Measurements from ENCODE around the gene PWWP2B.

The PWWP2B gene

DNA sequence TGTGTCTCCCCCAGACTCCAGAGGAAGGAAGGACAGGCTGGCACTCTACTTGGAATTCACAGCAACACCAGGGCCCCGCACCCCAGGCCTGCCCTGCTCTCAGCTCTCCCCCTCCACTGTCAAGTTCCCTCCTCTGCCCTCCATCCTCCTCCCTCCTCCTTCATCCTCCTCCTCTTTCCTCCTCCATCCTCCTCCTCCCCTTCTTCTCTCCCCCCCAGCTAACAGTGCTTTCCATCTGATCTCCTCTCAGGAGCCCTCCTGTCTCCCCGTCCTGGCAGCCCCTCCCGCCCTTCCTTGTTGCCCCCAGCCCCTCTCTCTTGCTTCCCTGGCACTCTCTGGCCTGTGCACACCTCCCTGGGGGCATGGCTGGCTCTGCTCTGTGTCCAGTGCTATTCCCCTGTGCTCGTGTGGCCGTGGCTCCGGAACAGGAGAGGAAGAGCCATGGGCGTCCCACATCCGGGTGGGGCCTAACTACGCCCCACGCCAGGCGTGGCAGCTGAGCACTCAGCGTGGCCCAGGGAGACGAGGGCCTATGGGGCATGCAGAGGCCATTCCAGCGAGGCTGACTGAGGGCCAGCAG lies 64.2 kb downstream of the PWWP2B start:
- no peak for DNase-seq

DNA sequence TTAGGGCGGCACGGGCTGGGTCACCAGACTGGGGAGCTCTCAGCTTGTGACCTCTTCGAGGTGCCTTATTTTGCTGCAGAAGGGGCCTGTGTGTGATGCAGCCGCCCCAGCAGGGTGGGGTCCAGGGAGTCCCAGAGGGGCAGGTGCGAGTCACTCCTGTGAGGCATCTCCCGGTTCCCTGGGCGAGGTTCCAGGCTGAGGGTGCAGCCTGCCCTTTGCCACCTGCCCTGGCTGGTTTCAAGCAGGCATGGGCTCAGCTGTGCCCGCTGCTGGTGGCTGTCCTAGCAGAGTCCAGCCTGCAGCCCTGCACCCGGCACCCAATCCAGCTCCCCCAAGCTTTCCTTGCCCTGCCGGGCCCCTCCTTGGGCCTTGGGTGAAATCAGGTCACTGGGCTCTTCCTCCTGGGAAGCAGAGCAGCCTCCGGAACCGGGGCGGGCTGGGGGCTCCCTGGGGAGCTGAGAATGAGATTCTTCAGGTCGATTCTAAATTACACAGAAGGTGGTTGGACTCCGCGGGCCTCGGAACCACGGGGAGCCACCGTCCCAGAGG lies 64.8 kb downstream of the PWWP2B start:
- DNase-seq: no peak

DNA sequence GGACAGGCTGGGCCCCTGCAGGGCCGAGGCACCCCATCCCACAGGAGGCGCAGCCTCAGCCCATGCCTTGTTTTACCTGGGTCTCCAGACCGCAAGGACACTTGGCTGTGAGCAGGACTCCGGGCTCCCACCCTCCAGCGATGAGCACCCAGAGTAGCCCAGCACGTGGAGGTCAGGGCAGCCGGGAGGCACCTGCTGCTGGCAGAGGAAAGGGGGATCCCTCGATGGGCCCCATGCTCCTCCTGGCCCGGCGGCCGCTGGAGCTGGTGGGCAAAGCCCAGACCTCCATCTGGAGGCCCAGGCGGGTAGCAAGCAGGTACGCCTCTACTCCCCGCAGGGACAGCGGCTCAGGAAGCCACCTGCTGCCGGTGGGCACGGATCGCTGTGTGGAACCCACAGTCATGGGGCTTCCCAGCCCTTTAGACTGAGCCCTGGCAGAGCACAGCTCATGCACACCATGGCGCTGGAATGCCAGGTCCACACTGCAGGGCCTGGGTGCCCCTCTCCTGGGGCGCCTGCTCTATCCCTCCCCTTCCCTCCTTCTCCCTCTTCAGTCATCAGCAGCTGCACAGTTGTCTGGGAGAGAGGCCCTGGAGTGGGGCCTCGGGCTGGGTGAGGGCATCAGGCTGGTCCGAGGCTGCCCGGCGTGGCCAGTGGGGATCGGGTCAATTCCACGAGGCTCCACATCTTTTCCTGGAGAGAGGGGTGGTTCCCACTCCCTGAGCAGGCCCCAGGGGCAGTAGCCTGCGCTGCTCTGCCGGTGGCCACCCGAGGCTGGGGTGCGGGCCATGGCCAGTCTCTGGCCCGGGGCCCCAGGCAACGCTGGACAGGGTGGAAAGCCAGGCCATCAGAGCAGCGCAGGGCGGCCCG lies 65.7 kb downstream of the PWWP2B start:
- DNase-seq: no peak

DNA sequence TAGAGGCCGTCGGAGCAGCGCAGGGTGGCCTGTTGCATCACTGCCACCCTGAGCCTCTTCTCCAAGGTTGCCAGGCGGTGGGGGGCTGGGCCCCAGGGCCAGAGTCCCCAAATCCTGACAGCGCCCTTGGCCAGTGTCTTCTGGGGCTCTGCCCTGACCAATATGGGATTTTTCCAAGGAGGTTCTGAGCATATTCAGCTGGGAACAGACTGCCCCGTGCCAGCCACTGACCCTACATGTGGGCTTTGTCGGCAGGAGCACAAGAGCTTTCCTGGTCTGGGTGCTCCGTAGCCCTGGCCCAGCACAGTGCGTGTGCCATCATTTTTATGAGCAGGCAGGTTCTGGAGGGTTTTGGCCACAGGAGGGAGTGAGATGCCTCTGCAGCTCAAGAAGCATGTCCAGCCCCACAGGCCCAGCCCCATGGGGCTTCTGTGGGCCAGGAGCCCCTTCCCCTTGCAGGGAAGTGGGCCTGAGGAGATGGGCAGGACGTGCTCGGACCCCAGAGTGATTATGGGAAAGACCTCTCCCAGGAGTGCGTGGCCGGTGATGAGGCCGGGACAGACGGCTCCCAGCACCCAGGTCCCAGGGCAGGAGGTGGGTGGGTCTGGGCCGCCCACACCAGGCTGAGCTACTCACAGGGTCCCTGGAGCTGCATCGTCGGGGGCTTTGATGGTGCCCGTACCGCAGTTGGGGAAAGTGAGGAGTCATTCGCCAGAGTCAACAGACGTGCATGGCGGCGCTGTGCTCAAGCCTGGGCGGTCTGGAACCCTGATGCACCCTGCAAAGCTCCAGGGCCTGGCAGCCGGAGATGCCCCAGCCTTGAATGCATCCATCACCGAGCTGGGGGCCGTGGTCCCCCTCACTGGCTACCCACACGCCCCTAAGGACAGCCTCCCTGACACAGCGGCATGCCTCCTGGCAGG lies 66.6 kb downstream of the PWWP2B start:
- no peak for DNase-seq

DNA sequence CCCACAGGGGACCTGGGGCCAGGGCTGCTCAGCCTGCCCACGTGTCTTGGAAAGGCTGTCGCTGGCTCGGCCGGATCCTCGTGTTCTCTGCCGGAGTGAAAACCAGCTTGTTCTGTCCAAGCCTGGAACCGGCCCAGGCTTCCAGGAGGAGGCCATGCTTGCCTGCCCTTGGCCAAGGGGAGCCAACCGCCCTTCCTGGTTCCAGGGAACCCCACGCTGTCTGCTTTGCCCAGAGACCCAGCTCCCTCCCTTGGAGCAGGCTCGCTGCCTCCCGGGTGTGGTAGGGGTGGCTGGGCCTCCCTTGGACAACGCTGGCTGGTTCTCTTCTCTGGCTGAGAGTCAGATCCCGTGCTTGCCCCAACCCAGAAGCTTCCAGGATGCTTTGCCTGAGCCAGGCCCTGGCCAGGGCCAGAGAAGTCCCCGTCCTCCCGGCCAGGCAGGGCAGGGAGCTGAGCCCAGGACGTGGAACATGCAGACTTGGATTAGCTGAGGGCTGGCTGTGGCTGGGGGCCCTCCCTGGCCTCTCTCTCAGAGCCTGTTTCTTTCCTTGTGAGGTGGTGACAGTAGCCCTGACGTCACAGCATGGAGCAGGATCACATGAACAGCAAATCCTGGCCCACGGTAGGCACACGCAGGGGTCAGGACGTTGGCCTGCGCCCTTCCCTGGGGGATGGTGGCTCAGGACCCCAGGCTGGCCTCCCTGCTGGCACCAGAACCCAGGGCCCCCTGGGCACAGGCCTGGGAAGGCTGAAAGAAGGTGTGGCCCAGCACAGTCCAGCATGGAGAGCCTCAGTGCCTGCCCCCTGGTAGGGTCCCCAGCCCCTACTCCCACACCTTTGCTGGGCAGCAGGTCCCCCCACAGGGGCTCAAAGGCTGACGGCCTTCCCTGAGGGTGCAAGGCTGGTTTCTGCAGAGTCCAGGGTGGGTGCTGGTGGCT lies 67.5 kb downstream of the PWWP2B start:
- DNase-seq: no peak

DNA sequence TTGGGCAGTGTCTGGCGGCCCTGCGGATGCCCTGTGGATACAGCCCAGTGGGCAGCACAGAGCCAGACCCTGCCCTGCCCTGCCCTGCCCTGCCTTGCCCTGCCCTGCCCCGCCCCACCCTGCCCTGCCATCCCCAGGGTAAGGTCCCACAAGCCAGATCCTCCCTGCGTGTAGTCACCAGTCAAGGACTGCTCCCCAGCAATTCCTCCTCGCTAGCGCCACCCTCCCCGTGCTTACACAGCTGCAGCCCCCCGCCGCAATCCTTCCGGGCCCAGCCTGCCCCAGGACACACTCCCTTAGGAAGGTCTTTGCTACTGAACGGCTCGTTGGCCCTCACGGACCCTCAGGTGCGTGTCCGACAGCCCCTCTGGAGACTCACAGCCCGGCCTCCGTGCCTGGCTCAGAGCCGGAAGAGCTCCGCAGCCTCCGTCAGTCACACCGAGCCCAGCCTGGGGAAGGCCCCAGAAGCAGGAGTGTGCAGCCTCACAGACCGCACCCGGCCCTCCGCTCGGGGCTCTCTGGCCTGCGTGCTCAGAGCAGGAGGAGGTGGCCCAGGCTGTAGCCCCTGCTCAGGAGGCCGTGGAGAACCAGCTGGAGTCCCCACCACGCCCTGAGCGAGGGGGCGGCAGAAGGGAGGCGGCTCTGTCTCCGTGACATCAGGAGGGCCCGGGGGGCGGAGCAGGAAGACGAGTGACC lies 68.3 kb downstream of the PWWP2B start:
- DNase-seq: no peak

DNA sequence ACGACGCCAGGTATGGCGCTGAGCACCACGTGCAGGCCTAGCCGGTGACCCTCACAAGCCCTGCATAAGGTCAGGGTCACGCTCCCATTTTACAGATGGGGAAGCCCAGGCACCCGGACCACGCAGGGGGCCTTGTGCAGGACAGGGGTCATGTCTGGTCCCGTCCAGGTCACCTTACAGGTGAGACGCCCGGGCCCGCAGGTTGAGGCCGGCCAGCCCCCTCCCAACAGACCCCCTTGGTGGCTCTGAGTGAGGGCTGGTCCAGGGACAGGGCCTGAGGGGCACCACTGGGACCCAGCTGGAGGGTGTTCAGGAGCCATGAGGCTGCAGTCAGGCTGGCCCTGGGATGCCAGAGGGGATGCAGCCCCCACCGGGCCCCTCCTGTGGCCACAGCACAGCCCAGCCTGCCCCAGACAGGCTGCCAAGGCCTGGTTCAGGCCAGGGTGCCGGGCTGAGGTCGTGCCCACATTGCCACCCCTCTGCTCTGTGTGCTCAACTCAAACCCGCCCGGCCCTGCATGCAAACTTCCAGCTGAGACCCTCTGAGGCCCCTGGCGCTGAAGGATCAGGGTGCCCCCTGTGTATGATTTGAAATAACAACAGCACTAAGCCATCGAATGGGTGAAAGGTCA lies 69.0 kb downstream of the PWWP2B start:
- DNase-seq: no peak

DNA sequence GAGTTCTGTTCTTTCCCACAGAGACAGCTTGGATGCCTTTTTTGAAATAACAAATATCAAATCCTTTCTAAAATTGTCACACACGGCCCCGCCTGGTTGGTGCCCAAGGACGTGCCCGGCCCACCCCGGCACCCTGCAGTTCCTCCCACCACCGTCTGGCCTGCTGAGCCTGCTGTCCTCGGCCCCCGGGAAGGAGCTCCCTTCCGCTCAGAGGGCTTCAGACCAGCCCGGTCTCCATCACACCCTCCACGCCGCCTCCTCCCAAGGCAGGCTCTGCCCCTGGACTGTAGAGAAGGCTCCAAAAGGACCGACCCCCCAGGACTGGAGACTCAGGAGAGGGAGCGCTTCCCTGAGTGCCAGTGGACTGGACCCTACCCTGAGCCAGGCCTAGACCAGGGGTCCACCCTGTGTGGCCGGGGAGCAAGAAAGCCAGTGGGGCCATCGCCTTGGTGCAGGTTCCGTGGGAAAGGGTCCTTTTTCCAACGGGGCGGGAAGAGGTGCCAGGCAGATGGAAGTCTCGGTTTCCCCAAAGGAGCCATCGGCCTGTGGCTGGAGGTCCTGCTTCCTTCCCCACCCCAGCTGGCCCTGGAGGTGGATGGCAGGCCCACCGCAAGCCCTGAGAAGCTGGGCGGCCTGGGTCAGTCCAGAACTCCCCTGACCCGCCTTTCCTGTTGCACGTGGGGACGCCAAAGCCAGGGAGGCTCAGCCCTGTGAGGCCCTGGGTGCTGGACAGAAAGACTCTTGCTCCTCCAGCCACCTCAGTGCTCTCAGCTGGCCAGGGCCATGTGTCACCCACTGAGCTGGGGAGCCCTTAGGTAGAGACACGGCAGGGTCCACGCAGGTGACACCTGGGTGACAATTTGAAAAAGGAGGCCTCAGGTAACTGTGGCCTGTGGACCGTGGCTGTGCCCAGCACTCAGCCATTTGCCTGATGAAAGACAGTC lies 69.8 kb downstream of the PWWP2B start:
- no peak for DNase-seq

All from stimulated activated CD8-positive, alpha-beta memory T cell treated with anti-CD3 and anti-CD28 coated beads, Interleukin-4, amount 100 ng/mL, for 48 hours (primary cell).